SU-DHL-6 (cell line): ENCODE measurements around the gene HSD17B12.

Experiments used
- EZH2phosphoT487 ChIP-seq: fragments of 200-600 bp; sonication (generic), shearing (Covaris generic); conservative IDR thresholded peaks from 2 replicates; pipeline ENCODE4 v1.6.1; 2018; ENCODE audit warnings: mild to moderate bottlenecking, antibody characterized with exemption, low read length, moderate library complexity, mixed read lengths
- TF ChIP-seq, protein P1 (sequence below): fragments of 200-600 bp; sonication (generic); IDR thresholded peaks from one replicate; pipeline ENCODE4 v1.5.1; 2017; ENCODE audit warnings: antibody characterized with exemption, mild to moderate bottlenecking, low read length, moderate library complexity; ENCODE audit not compliant: insufficient read depth, poor library complexity, severe bottlenecking

DNA sequence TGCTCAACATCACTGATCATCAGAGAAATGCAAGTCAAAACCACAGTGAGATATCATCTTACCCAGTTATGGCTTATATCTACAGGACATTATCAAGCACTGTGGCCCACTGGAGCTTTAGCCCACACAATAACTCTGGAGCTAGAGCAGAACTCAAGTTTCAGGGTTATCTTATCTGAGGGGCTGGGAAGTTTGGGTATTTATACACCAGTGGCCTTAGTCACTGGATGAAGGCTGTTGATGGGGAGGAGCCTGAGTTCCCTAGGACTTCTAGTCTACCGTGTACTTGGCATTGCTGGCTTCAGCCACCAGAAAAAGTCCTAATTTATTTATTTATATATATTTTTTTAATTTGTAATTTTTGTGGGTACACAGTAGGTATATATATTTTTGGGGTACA is 19.3 kb downstream of the HSD17B12 start:
- TF ChIP-seq, protein P1, sequence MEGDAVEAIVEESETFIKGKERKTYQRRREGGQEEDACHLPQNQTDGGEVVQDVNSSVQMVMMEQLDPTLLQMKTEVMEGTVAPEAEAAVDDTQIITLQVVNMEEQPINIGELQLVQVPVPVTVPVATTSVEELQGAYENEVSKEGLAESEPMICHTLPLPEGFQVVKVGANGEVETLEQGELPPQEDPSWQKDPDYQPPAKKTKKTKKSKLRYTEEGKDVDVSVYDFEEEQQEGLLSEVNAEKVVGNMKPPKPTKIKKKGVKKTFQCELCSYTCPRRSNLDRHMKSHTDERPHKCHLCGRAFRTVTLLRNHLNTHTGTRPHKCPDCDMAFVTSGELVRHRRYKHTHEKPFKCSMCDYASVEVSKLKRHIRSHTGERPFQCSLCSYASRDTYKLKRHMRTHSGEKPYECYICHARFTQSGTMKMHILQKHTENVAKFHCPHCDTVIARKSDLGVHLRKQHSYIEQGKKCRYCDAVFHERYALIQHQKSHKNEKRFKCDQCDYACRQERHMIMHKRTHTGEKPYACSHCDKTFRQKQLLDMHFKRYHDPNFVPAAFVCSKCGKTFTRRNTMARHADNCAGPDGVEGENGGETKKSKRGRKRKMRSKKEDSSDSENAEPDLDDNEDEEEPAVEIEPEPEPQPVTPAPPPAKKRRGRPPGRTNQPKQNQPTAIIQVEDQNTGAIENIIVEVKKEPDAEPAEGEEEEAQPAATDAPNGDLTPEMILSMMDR, result no peak
- no peak for TF ChIP-seq EZH2phosphoT487
